C4-2B (cell line): ENCODE data around the gene PGLYRP4.

Source experiments
- ZFX ChIP-seq: fragments of 450-650 bp; IDR thresholded peaks from 2 replicates; pipeline ENCODE4 v1.6.1; 2017
- TF ChIP-seq, protein P1 (sequence below): fragments of 450-650 bp; conservative IDR thresholded peaks from 2 replicates; pipeline ENCODE4 v1.5.1; 2017; ENCODE audit warnings: mild to moderate bottlenecking

DNA sequence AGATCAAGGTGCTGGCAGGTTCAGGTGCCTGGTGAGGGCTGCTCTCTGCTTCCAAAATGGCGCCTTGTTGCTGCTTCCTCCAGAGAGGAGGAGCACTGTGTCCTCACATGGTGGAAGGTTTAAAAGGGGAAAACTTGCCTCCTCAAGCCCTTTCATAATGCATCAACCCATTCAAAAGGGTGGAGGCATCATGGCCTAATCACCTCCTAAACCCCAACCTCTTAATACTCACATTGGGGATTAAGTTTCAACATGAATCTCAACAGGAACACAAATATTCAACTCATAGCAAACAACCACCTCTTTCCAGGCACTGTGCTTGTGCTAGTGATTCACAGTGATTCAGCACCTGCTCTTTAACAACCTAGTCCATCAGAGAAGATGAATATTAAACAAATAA, 22.6 kb upstream of the PGLYRP4 start:
- TF ChIP-seq, protein P1, sequence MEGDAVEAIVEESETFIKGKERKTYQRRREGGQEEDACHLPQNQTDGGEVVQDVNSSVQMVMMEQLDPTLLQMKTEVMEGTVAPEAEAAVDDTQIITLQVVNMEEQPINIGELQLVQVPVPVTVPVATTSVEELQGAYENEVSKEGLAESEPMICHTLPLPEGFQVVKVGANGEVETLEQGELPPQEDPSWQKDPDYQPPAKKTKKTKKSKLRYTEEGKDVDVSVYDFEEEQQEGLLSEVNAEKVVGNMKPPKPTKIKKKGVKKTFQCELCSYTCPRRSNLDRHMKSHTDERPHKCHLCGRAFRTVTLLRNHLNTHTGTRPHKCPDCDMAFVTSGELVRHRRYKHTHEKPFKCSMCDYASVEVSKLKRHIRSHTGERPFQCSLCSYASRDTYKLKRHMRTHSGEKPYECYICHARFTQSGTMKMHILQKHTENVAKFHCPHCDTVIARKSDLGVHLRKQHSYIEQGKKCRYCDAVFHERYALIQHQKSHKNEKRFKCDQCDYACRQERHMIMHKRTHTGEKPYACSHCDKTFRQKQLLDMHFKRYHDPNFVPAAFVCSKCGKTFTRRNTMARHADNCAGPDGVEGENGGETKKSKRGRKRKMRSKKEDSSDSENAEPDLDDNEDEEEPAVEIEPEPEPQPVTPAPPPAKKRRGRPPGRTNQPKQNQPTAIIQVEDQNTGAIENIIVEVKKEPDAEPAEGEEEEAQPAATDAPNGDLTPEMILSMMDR = no peak
- no peak for TF ChIP-seq ZFX
